HL-60 (cell line): Measurements from ENCODE around the gene DLX6.
A peak's percentile ranks its signal among the peaks of the same experiment; 100 is the strongest.

ENCODE experiments used
- DNase-seq, 2 experiments: peaks; one replicate each; pipeline ENCODE4 v3.0.0-alpha.2; 2010 to 2020; ENCODE audit warnings: low read depth in 1 of 2, low spot score in 1 of 2
- H3K27ac ChIP-seq: fragments of 250-450 bp; sonication (Bioruptor Pico); replicated peaks from 2 replicates; pipeline ENCODE4 v1.5.1; 2020; ENCODE audit warnings: mild to moderate bottlenecking, moderate library complexity
- H3K27me3 ChIP-seq: fragments of 250-450 bp; sonication (Bioruptor Pico); 2 replicates; pipeline ENCODE4 v1.5.1; 2021; ENCODE audit warnings: mild to moderate bottlenecking, moderate library complexity; ENCODE audit not compliant: insufficient read depth, poor library complexity, severe bottlenecking
- H3K4me3 ChIP-seq: replicated peaks from 2 replicates; pipeline ENCODE4 v1.5.1; 2011; ENCODE audit warnings: mild to moderate bottlenecking, control low read depth, low read length; ENCODE audit not compliant: insufficient read depth
- CTCF ChIP-seq: IDR thresholded peaks from one replicate; pipeline ENCODE4 v1.5.1; 2011; ENCODE audit warnings: low read length, control low read depth, inconsistent platforms; ENCODE audit not compliant: insufficient read depth
- GABPA ChIP-seq: IDR thresholded peaks from 2 replicates; pipeline ENCODE4 v1.6.1; 2012; ENCODE audit warnings: low read depth
- POLR2AphosphoS5 ChIP-seq: IDR thresholded peaks from 2 replicates; pipeline ENCODE4 v1.6.1; 2012; ENCODE audit warnings: low read depth
- REST ChIP-seq: IDR thresholded peaks from 2 replicates; pipeline ENCODE4 v1.6.1; 2012; ENCODE audit warnings: low read depth; ENCODE audit not compliant: insufficient replicate concordance
- SPI1 ChIP-seq: IDR thresholded peaks from 2 replicates; pipeline ENCODE4 v1.6.1; 2012; ENCODE audit warnings: low read depth, mild to moderate bottlenecking, borderline replicate concordance

Gene DLX6

GRCh38 chr7:97004247-97005182 lies 838 bp upstream of the DLX6 start:
- DNase-seq = no peak
- no peak overlapping the region for H3K4me3 ChIP-seq
- TF ChIP-seq CTCF (no peak), GABPA (no peak), POLR2AphosphoS5 (no peak), SPI1 (no peak), REST (no peak)
- no peak overlapping the region for H3K27ac ChIP-seq
- peaks cover 56% of the 10 kb centered on the region for H3K27me3 ChIP-seq

GRCh38 chr7:97006055-97006815 lies 882 bp downstream of the DLX6 start:
- Histone ChIP-seq H3K4me3 (0 out of 2 replicates have a peak overlapping the region, but pooled peaks have one; percentile 0), H3K27ac (no peak overlapping the region), H3K27me3 (peaks cover 56% of the 10 kb centered on the region)
- no peak for TF ChIP-seq SPI1
- no peak for TF ChIP-seq CTCF
- TF ChIP-seq POLR2AphosphoS5 = no peak
- TF ChIP-seq GABPA = no peak
- no peak for TF ChIP-seq REST
- peak in 1 of 2 experiments; percentile 58 for DNase-seq

- Histone ChIP-seq H3K27ac (no peak overlapping the region), H3K27me3 (peaks cover 60% of the 10 kb centered on the region), H3K4me3 (no peak overlapping the region)
- no peak for TF ChIP-seq GABPA
- TF ChIP-seq CTCF = no peak
- no peak for TF ChIP-seq POLR2AphosphoS5
- TF ChIP-seq REST = no peak
- no peak for DNase-seq
Measured at GRCh38 chr7:97006816-97007582, 1.6 kb downstream of the DLX6 start.
